H9 (cell line): ENCODE measurements around the gene LRP8. TPM values are rescaled to one million over a fixed set of nuclear protein-coding genes. Genes with fewer than 3 reads are reported as not detected.

Source experiments
- DNase-seq: peaks from one replicate; pipeline ENCODE4 v3.0.0-alpha.2; 2017
- H2AFZ ChIP-seq: one replicate; pipeline ENCODE4 v1.6.1; 2013; ENCODE audit warnings: mild to moderate bottlenecking, low read length, control low read depth, moderate library complexity
- H2AK5ac ChIP-seq: 2 replicates; pipeline ENCODE4 v1.6.1; 2013; ENCODE audit warnings: low read length, control low read depth, mixed read lengths; ENCODE audit not compliant: insufficient read length
- H2BK120ac ChIP-seq: one replicate; pipeline ENCODE4 v1.6.1; 2013; ENCODE audit warnings: low read depth, mild to moderate bottlenecking, low read length, control low read depth, inconsistent platforms; ENCODE audit not compliant: poor library complexity, severe bottlenecking
- H2BK12ac ChIP-seq: 2 replicates; pipeline ENCODE4 v1.6.1; 2013; ENCODE audit warnings: low read length, control low read depth, mixed read lengths, low read depth; ENCODE audit not compliant: insufficient read length
- H2BK15ac ChIP-seq: 2 replicates; pipeline ENCODE4 v1.6.1; 2013; ENCODE audit warnings: low read depth, low read length, control low read depth
- H2BK20ac ChIP-seq: one replicate; pipeline ENCODE4 v1.6.1; 2013; ENCODE audit warnings: low read depth, mild to moderate bottlenecking, low read length, control low read depth, inconsistent platforms; ENCODE audit not compliant: poor library complexity, severe bottlenecking
- H2BK5ac ChIP-seq: 2 replicates; pipeline ENCODE4 v1.6.1; 2013; ENCODE audit warnings: low read length, control low read depth, mixed read lengths; ENCODE audit not compliant: insufficient read length
- H3K14ac ChIP-seq: 2 replicates; pipeline ENCODE4 v1.6.1; 2013; ENCODE audit warnings: low read length, control low read depth; ENCODE audit not compliant: insufficient read depth
- H3K18ac ChIP-seq: 2 replicates; pipeline ENCODE4 v1.6.1; 2013; ENCODE audit warnings: low read depth, mild to moderate bottlenecking, mixed read lengths, low read length, control low read depth; ENCODE audit not compliant: insufficient read length
- H3K23ac ChIP-seq: 2 replicates; pipeline ENCODE4 v1.6.1; 2013; ENCODE audit warnings: low read length, control low read depth, mixed read lengths, low read depth; ENCODE audit not compliant: insufficient read length
- H3K23me2 ChIP-seq: 2 replicates; pipeline ENCODE4 v1.6.1; 2013; ENCODE audit warnings: low read depth, mild to moderate bottlenecking, mixed read lengths, low read length, control low read depth; ENCODE audit not compliant: insufficient read length, poor library complexity, severe bottlenecking
- H3K27ac ChIP-seq: 2 replicates; pipeline ENCODE4 v1.5.1; 2013; ENCODE audit warnings: low read length, control low read depth, mixed read lengths, low read depth; ENCODE audit not compliant: insufficient read length
- H3K27me3 ChIP-seq: 2 replicates; pipeline ENCODE4 v1.6.1; 2013; ENCODE audit warnings: low read length, control low read depth, inconsistent platforms; ENCODE audit not compliant: insufficient read depth
- H3K4ac ChIP-seq: 2 replicates; pipeline ENCODE4 v1.6.1; 2013; ENCODE audit warnings: low read depth, mild to moderate bottlenecking, control low read depth, inconsistent platforms, low read length, moderate library complexity
- H3K4me1 ChIP-seq: 2 replicates; pipeline ENCODE4 v1.6.1; 2013; ENCODE audit warnings: low read length, control low read depth, inconsistent platforms; ENCODE audit not compliant: insufficient read depth
- H3K4me2 ChIP-seq: 2 replicates; pipeline ENCODE4 v1.6.1; 2013; ENCODE audit warnings: low read length, control low read depth, mixed read lengths; ENCODE audit not compliant: insufficient read length, insufficient read depth
- H3K56ac ChIP-seq: 2 replicates; pipeline ENCODE4 v1.6.1; 2013; ENCODE audit warnings: low read depth, mild to moderate bottlenecking, mixed read lengths, low read length, control low read depth; ENCODE audit not compliant: insufficient read length
- H3K79me1 ChIP-seq: 2 replicates; pipeline ENCODE4 v1.6.1; 2013; ENCODE audit warnings: low read depth, mild to moderate bottlenecking, moderate library complexity, low read length, control low read depth, inconsistent platforms; ENCODE audit not compliant: insufficient read depth, poor library complexity, severe bottlenecking
- H3K79me2 ChIP-seq: 2 replicates; pipeline ENCODE4 v1.6.1; 2013; ENCODE audit warnings: low read length, control low read depth, inconsistent platforms; ENCODE audit not compliant: insufficient read depth
- H3K9ac ChIP-seq: 2 replicates; pipeline ENCODE4 v1.6.1; 2013; ENCODE audit warnings: low read length, control low read depth, mixed read lengths; ENCODE audit not compliant: insufficient read length; ENCODE audit errors: extremely low read depth
- H3K9me3 ChIP-seq: one replicate; pipeline ENCODE4 v1.6.1; 2013; ENCODE audit warnings: low read depth, low read length, inconsistent platforms; ENCODE audit not compliant: control insufficient read depth
- H3T11ph ChIP-seq: one replicate; pipeline ENCODE4 v1.6.1; 2013; ENCODE audit warnings: mild to moderate bottlenecking, low read length, control low read depth, inconsistent platforms
- H4K20me1 ChIP-seq: one replicate; pipeline ENCODE4 v1.6.1; 2013; ENCODE audit not compliant: control insufficient read depth, insufficient read length, insufficient read depth
- H4K5ac ChIP-seq: 2 replicates; pipeline ENCODE4 v1.6.1; 2013; ENCODE audit warnings: low read depth, mild to moderate bottlenecking, mixed read lengths, low read length, control low read depth; ENCODE audit not compliant: insufficient read length
- H4K8ac ChIP-seq: replicated peaks from 2 replicates; pipeline ENCODE4 v1.6.1; 2013; ENCODE audit warnings: low read length, control low read depth, mixed read lengths, low read depth; ENCODE audit not compliant: insufficient read length
- H4K91ac ChIP-seq: 2 replicates; pipeline ENCODE4 v1.6.1; 2013; ENCODE audit warnings: low read depth, mild to moderate bottlenecking, moderate library complexity, mixed read lengths, low read length, control low read depth; ENCODE audit not compliant: insufficient read length
- H3K27ac Mint-ChIP-seq, 3 experiments: 2 replicates in 2 of 3; 3 replicates in 1 of 3; pipeline ENCODE4 v1.8.0; 2020 to 2021; ENCODE audit warnings: mixed read lengths in 3 of 3, mild to moderate bottlenecking in 1 of 3, moderate library complexity in 1 of 3
- H3K27me3 Mint-ChIP-seq: 2 replicates; pipeline ENCODE4 v1.8.0; 2021; ENCODE audit warnings: low read depth, mild to moderate bottlenecking, moderate library complexity, mixed read lengths
- H3K36me3 Mint-ChIP-seq, 3 experiments: 2 replicates in 2 of 3; 3 replicates in 1 of 3; pipeline ENCODE4 v1.8.0; 2020 to 2021; ENCODE audit warnings: low read depth in 3 of 3, mixed read lengths in 3 of 3; ENCODE audit not compliant: insufficient read depth in 1 of 3
- H3K4me1 Mint-ChIP-seq, 2 experiments: 2 replicates each; pipeline ENCODE4 v1.8.0; 2020; ENCODE audit warnings: mixed read lengths in 2 of 2
- H3K4me3 Mint-ChIP-seq, 2 experiments: 2 replicates in 1 of 2; 3 replicates in 1 of 2; pipeline ENCODE4 v1.8.0; 2020 to 2021; ENCODE audit warnings: mild to moderate bottlenecking in 2 of 2, mixed read lengths in 2 of 2, moderate library complexity in 1 of 2
- H3K9me3 Mint-ChIP-seq, 2 experiments: 2 replicates in 1 of 2; 3 replicates in 1 of 2; pipeline ENCODE4 v1.8.0; 2020; ENCODE audit warnings: mild to moderate bottlenecking in 2 of 2, mixed read lengths in 2 of 2, moderate library complexity in 1 of 2
- CTCF ChIP-seq: fragments of 200-600 bp; sonication (generic); conservative IDR thresholded peaks from 3 replicates; pipeline ENCODE4 v1.8.0; 2021; ENCODE audit warnings: antibody characterized with exemption, mild to moderate bottlenecking
- WGBS: extraction: QIAGEN DNeasy Blood & Tissue Kit; methylation state at CpG from one replicate; pipeline ENCODE4 v1.1.7; 2013; ENCODE audit warnings: missing lambda C conversion rate, low lambda C conversion rate, mixed read lengths; ENCODE audit not compliant: insufficient read length; ENCODE audit errors: extremely low coverage; 5-methylcytosine and 5-hydroxymethylcytosine counted together
- total RNA-seq: library from RNA; stranded (reverse); gene quantifications from 2 replicates; pipeline ENCODE4 v1.2.1, GENCODE V29; 2021

LRP8 gene
- total RNA-seq, 1 experiment from 2014 or later = 78.6 TPM

- Histone ChIP-seq H2AFZ (no peak overlapping the region), H3K27ac (no peak overlapping the region), H4K5ac (no peak overlapping the region), H3K23ac (no peak overlapping the region), H2AK5ac (no peak overlapping the region), H4K91ac (no peak overlapping the region), H3K4me2 (no peak overlapping the region), H3K79me2 (no peaks in the 10 kb centered on the region), H3K14ac (no peak overlapping the region), H3K27me3 (no peaks in the 10 kb centered on the region), H3K9me3 (peaks cover 16% of the 10 kb centered on the region), H3T11ph (no peak overlapping the region), H2BK120ac (no peak overlapping the region), H3K23me2 (no peaks in the 10 kb centered on the region), H2BK20ac (no peak overlapping the region), H3K56ac (no peak overlapping the region), H4K20me1 (no peaks in the 10 kb centered on the region), H3K9ac (no peak overlapping the region), H3K4ac (no peak overlapping the region), H2BK12ac (no peak overlapping the region), H3K4me1 (no peaks in the 10 kb centered on the region), H3K79me1 (no peaks in the 10 kb centered on the region), H4K8ac (no peak overlapping the region), H2BK15ac (no peak overlapping the region), H2BK5ac (no peak overlapping the region), H3K18ac (no peak overlapping the region)
- Mint-ChIP-seq H3K9me3 (peaks cover 20 to 23% of the 10 kb centered on the region in 2 experiments), H3K4me1 (no peaks in the 10 kb centered on the region), H3K36me3 (peaks cover 53 to 89% (median 86%) of the 10 kb centered on the region in 3 experiments), H3K4me3 (no peak overlapping the region), H3K27ac (no peak overlapping the region), H3K27me3 (no peaks in the 10 kb centered on the region)
- no peak for DNase-seq
- no peak for TF ChIP-seq CTCF
- no CpG with 5 or more reads among the region's 7 CpGs for WGBS
Observed at GRCh38 chr1:53210352-53210751, 117.5 kb downstream of the LRP8 start.
